Measurements from ENCODE around the gene TSNAX.

Gene TSNAX

DNA sequence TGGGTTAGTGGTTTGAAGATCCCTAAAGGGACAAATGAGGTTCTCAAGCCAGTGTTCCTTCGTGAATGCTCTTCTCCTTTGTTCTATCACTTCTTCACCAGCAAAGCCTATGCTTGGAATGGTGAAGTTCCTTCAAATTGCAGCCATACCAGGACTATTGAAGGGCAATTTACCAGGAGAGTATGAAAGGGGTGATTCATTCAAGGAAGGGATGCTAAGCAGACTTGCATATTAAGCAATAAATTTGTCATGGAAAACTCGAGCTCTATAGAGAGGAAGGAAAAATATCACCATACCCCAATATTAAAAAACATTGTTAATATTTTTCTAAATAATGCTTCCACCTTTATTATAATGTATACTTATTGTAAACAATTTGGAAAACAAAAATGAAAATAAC, 9.3 kb upstream of the TSNAX start:
- no peak for DNase-seq

DNA sequence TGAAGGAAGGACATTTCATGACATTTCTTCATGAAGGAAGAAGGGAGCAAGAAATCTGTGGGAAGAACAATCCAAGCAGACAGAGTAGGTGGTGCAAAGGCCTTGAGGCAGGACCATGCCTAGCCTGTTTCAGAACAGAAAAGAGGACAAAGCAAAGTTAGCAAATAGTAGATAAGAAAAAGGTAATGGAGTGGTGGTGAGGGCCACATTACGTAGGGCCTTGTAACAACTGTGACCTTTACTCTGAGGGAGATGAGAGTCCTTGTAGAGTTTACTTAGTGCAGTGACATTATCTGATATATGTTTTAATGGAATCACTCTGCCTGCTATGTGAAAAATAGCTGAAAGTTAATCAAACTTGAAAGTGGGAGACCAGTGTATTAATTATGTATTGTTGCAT, 6.4 kb upstream of the TSNAX start:
- DNase-seq: no peak

DNA sequence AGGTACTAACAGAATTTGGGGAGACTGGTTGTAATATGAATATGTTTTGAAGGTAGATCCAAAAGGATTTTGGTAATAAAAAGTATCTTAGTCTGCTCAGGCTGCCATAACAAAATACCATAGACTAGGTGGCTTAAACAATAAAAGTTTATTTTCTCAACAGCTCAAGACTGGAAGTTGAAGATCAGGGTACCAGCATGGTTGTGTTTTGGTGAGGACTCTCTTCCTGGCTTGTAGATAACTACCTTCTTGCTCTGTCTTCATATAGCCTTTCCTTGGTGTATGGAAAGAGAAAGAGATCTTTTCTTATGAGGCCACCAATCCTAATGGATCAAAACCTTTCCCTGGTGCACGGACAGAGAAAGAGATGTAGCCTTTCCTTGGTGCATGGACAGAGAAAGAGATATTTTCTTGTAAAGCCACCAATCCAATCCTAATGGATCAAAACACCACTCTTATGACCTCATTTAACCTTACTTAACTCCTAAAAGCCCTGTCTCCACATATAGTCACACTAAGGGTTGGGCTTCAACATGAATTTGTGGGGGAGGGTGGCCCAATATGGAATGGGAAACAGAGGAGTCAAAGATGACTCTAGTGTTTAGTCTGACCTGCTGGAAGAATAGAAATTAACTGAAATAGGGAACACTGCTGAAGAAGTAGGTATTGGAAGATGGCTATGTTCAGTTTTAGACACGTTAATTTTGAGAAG, 5.4 kb upstream of the TSNAX start:
- DNase-seq: no peak

DNA sequence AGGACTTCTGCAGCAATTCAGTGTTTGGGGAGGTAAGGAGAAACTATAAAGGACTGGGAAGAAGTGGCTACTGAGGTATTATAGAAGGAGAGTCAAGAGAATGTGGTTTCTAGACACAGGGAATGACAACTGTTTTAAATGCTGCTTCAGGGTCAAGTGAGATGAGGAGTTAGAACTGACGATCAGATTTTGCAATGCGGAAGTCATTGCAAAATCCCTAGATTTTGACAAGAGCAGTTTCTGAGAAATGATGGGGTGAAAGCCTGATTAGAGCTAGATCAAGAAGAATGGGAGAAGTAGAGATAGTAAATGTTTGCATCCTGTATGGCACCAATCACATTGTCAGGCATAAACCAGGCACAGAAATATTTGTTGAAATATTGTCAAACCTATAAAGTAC, 4.7 kb upstream of the TSNAX start:
- DNase-seq: no peak

DNA sequence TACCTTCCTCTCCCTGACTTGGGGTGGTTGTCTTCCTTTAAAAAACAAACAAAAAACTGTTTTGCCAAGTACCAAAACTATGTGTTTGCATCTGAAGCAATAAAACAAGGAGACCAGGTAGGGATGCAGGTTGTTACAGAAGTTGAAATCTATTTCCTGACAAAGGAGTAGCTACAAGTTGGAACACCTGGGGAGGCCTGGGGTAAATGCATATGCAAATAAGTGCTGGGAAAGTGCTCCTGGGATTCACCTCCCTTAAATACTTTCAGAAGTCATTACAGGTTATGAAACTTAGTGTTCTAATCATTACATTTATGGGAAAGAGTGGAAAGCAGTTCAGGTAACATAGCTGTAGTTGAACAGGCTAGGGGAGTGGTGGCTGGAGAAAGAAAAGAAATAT, 1.9 kb upstream of the TSNAX start:
- DNase-seq: no peak

DNA sequence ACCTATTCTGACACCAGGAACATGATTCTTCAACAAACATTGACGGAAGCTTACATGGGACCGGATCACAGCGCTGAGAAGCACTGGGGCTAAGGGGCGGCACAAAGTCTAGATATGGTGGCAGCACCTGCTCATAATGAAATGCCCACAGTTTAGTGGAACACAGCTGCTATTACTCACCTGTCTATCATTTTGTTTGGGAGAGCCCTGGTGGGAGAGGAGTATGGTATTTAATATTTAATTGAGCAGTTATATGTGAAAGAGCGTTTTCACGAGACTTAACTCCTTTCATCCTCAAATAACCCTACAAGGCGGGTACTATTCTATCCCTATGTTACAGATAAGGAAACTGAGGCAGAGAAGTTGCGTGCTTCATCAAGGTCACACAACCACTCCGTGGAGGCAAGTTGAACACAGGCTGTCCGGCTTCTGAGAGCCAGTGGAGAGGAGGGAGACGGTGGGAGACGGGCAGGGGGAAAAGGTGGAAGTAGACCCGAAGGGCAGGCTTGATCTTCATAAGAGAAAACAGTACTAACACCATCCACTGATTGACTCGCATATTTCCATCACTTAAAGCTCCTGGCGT, 790 bp upstream of the TSNAX start:
- no peak for DNase-seq

DNA sequence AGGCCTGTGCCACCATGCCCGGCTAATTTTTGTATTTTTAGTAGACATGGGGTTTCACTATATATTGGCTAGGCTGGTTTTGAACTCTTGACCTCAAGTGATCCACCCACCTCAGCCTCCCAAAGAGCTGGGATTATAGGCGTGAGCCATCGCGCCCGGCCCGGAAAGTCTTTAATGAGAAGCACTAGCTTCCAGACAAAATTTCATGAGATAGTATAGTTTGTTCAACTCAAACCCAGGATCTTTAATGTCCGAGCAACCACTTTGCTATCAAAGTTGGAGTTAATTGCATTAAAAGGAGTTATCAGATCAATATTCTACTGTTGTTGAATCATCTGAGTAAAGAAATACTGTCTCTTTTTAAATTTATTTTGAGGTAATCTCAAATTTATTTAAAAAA, 4.8 kb downstream of the TSNAX start:
- DNase-seq: no peak

DNA sequence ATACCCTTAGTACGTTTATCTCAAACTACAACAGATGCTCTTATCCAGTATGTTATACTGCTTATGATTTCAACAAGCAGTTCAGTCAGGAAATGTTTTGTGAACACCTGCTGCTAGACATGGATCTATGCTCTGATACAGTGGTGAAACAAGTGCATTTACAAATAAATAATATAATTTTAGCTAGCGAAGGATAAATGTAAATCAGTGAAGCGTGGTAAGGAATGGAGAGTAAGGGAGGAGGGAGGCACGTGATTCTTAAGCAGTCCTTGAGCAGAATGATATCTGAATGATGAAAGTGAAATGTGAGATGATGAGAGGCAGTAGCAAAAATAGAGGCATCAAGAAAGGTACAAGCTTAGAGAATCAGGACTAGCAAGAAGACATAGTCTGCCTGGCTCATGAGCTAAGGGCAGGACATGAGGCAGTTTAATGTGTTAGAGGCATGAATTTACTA, 6.3 kb downstream of the TSNAX start:
- no peak for DNase-seq

DNA sequence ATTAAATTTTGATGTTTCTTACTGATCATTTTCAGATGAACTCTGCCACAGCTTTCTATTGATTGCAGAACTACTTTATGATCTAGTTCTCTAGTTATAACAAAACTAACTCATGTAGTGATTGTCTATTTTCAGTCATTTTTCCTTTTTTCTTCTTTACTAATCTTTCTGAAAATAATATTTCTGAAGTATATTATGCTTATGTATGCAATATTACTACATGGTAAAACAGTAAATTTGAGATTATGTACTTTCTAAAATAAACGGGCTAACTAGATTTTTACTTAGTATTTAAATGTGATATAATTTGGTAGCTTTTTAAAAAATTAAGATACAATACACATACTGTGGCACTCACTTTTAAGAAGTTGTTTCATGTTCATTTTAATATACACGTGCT, 7.6 kb downstream of the TSNAX start:
- DNase-seq: no peak

DNA sequence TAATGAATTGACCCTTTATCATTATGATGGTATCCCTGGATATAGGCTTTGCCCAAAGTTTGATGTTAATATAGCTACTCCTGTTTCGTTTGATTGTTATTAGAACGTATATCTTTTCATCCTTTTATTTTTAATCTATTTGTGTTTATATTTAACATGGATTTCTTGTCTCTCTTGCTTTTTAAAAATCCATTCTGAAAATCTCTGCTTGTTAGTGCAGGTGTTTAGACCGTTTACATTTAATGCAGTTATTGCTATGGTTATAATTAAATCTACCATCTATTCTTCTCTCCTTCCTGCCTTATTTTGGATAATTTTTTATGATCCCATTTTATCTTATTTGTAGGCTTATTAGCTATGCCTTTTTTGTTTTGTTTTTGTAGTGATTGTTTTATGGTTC, 12.4 kb downstream of the TSNAX start:
- DNase-seq: no peak

DNA sequence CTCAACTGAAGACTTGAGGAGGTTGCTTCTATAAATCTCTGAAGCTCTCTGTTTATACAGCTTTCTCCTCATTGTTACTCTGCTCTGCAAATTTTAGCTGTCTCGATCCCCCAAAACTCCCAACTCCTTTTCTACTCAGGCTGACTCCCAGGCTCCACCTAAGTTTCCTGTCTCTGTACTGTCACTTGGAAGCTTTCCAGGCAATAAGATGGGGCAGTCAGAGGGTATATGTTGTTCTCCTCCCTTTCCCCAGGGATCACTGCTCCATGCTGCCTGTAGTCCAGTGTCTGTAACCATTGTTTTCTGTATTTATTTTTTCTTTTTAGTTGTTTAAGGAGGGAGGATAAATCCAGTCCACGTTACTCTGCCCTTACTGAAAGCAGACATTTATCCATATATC, 13.4 kb downstream of the TSNAX start:
- DNase-seq: no peak

DNA sequence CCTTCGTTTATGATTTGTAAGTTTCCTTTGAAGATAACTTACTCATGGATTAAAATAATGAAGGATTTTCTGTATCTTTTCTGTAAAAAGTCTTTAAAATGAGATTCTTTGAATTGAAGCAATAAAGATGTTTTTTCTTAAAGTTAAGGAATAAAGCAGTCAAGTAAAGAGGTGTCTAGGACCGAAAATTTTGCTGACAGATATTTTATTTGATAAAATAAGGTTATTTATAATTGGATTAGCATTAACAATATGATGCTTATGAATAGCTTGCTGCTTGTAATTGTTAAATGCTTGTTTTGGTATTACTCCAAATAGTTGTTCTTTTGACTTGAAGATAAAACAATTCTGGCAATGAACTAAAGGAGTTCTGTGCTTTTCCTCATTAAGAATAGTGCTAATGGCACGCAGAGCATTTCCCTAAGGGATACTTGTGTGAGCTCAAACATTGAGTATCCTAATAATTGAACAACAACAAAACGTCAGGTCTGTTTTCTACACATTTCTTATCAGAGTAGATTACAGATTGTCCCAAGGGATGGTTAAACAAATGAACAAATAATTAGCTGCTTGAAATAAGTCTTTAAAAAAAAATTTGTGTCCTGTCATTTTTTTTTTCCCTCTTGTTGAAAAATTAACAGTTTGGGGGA, 16.6 kb downstream of the TSNAX start:
- DNase-seq: no peak

DNA sequence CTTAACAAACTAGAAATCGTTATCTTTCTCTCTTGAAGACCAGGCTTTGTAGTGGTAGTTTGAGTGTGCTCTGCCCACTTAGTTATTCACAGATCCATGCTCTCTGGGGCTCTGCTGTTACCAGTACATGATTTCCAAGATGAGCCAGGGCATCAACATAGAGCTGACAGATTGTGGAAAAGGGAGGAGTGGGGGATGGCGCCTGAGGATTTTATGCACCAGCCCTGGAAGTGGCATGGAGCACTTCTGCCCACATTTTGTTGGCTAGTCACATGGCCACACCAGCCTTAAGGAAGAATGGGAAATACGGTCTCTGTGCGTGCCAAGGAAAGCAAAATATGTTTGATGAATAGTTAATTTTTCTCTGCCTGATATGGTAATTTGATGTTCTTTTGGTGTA, 18.2 kb downstream of the TSNAX start:
- no peak for DNase-seq

DNA sequence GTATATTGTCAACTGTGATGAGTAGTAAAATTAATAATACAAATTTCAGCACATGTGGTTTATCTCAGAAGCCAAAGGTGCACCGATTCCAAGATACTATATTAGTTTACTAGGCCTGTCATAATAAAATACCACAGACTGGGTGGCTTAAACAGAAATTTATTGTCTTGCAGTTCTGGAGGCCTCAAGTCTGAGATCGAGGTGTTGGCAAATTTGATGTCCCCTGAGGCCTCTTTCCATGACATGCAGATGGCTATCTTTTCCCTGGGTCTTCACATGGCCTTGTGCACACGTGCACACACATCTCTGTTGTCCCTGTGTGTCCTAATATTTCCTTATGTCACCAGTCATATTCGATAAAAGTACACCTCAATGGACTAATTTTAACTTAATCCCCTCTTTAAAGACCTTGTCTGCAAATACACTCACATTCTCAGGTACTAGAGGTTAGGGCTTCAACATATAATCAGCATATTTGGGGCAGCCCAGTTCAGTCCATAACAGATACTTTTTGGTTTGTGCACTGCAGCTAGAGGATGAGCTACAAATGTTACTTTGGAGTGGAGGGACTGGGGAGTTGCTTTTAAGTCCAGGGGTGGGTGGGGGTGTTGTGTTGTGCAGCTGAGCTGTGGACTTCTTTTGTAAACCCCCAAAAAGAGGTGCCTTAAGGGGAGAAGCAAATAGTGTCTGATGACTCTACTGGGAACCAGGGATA, 21.4 kb downstream of the TSNAX start:
- DNase-seq: no peak

DNA sequence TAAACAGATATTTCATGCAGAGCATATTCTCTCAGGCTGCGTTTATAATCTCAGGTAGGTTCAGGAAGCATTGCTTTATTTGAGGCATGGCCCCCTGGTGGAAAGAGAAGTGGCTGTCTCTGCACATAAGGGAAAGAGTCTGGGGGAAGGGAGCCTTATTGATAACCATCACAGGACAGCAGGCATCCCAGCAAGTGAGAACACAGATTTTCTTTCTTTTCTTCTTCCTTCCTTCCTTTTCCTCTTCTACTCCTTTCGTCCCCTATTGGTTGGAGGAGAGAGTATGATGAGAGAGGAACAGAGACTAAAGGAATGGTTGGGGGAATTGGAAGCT, 21.9 kb downstream of the TSNAX start:
- DNase-seq: no peak

DNA sequence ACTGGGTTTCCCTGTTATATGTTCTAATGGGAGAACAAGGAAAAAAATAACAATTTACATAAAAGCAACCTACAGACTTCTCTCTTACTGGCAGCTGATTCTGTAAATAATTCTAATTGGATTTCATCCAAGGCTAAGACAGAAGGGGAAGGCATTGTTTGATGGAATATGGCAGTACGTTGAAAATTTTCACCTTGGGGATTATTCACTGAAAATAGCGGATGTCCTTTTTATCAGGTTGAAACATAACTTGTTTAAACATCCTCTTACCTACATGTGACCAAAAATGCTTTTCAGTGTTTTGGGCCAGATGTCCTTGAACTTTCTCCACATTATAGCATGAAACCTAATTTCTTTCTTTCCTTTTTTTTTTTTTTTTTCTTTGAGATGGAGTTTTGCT, 24.9 kb downstream of the TSNAX start:
- no peak for DNase-seq

DNA sequence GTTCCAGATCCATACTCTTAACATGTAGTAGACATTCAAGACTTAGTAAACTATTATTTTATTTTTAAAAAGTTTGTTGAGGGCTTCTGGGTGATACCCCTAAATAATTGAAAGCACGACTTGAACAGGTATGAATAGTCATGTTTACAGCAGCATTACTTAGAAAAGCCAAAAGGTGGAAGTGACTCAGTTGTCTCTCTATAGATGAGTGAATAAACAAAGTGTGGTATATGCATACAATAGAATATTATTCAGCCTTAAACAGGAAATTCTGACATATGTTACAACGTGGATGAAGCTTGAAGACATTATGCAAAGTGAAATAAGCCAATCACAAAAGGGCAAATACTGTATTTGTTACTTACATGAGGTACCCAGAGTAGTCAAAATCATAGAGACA, 26.5 kb downstream of the TSNAX start:
- no peak for DNase-seq

DNA sequence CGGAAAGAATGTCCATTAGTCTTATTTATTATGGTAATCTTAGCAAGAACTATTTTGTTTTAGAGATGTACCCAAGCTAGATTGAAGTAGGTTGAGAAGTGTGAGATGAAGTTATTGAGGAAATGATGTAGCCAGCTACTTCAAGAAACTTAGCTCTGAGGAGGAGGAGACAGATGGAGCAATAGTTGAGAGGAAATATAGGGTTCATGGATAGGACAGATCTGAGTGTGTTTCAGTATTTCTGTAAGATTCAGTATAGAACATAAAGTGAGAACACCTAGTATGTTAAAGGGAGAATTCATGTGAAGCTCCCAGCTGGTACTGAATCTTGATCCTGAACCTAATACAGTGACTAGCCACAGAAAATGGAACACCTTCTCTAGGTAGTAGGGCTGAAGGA, 28.9 kb downstream of the TSNAX start:
- no peak for DNase-seq

DNA sequence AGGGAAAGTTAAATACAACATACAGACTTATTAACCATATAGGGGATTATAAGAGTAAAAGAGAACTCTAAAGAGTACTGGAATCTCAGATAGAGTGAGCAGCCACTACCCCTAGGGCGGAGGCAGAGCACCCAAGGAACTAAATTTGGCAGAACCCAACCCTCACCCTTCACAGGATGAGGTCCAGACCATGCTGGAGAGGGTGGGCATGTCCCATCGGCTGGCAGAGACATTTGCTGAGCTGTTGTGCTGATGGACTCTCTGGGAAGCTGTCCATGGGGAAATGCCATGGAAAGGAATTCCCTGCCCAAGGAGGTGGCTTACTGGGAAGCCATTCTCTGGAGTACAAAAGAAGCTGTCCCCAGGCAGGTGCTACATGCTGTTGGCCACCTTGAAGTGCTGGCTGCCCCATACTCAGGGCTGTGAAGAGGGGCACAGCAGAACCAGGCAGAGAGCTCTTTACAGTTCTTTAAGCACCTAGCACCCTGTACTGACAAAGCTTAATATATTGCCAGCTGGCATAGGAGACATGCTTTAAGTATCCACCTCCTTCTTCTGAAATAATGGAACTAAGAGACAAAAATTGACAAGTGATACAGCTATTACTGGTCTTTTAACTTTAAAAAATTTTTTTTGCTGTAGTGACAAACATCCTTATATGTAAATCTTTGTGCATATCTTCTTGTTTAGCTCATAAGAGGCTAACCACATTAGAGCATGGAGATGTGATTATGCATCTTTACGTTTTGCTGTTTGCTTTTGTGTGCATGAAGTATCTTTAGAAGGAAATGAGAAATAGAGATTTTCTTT, 29.6 kb downstream of the TSNAX start:
- no peak for DNase-seq

DNA sequence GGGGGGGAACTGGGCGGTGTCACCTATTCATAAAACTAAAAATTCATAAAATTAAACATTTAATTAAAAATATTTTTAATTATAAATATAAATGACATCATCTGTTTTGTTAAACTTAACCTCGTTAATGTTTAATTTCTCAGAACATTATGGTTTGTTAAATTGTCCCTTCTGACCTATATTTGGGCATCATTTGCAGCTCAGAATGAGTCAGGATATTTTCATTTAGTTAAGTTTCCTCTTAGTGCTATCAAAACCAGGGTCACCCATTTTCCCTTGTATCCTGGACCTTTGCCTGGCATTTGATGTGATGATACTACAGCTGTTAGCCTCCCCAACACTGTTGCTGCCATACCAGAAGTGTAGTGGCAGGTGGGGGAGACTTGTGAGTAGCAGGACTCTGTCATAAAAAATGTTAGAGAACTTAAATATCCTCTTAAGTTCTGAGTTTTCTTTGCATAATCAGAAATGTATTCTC, 30.3 kb downstream of the TSNAX start:
- no peak for DNase-seq

DNA sequence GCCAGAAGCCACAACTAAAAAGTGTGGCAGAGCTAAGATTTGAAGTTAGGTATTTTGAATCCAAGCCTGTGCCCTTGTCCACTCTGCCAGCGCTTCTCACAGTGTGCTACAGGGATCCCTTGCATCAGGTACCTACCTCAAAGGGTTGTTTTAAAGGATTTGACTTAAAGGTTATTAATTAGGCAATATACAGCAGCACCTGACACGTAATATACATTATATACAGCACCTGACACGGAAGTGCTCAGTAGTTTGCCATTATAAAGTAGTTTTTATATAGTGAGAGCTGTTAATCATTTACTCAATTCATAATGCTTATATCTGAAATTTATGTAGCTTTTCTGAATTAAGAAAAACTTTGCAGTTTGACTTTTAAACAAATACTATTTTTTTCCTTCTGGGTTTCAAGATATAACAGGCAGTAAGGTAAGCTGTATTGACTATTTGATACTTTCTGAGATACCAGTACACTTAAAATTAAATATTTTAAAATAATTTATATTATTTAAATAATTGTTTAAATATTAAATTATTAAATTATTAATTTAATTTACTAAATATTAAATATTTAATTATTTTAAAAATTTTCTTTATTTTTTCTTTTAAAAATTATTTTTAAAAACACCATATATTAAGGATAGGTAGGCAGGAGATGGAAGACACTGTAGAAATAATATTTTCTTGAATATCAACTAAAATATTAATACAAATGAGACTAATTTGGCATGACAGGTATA, 33.3 kb downstream of the TSNAX start:
- no peak for DNase-seq

DNA sequence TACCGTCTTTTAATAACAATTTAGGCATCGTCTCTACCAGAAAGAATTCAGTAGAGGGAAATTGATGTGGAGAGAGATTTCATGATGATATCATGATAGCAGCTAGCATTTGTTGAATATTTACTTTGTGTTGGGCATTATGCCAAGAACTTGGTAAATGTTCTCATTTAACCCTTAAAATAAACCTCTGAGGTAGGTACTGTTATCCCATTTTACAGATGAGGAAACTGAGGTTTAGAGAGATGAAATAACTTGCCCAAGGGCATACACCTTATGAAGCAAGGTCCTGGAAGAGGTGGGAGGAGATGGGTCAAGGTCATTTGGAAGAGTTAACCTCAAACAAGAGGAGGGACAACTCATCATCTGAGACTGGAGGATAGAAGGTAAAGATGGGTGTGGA, 34.8 kb downstream of the TSNAX start:
- DNase-seq: no peak
